GM19455 (cell line): ENCODE results near the gene H19.

ENCODE experiments used
- ATAC-seq: cut with Tn5 transposase; IDR thresholded peaks from one replicate; pipeline ENCODE4 v1.9.1; 2021; ENCODE audit not compliant: unreplicated experiment

The H19 gene

DNA sequence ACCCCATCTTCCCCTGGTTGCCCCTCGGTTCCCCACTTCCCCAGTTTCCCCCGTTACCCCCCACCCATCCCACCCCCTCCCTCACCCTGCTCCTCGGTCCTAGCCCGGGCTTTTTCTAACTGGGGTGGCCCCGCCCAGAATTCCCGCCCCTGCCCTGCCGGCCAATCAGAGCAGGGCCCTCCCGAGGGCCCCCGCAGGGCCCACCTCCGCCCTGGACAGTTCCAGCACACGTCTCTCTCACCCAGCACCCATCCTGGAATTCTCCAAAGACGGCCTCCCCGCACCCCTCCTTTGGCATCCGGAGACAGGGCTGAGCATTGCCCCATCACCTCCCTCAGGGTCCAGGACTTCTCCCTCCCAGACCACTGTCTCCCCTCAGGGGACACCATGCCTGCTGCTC, at the start of gene H19:
Gene H19, minus strand, starts transcription at position 88 of the 400 bp plus-strand sequence.
- ATAC-seq, result no peak

- ATAC-seq, result no peak
Observed at GRCh38 chr11:2041963-2042362, 44.3 kb upstream of the H19 start.

- ATAC-seq, result no peak
Observed at GRCh38 chr11:2041153-2041552, 43.5 kb upstream of the H19 start.

- no peak for ATAC-seq
Observed at GRCh38 chr11:2039198-2039759, 41.6 kb upstream of the H19 start.

DNA sequence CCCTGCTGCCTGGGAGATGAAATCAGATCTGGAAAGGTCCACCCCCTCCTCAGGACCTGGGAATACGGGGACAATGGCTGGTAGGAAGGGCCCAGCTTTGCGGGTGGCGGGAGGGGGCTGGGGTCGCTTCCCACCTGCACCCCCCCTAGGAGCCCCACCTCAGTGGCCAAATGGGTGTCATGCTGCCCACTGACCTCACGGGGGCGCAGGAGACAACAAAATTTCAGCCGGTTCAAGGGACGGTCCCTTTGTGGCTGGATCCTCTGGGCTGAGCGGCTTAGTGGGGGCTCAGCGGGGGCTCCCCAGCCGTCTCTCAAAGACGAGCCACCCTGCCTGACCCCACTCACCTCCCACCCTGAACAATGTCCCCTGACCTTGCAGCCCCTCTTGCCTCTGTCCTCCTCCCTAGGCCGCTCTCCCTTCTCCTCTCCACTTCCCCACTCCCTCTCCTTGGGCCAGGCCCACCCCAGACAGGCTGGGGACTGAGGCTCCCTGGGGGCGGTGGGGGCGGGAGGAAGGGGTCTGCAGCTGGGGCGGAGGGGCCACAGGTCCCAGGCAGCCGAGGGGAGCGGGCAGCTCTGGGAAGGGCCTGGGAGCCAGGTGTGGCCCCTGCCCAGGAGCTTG, 39.3 kb upstream of the H19 start:
- no peak for ATAC-seq

- no peak for ATAC-seq
Observed at GRCh38 chr11:2035382-2035781, 37.7 kb upstream of the H19 start.

GRCh38 chr11:2031058-2031457, 33.4 kb upstream of the H19 start:
- ATAC-seq, result no peak

DNA sequence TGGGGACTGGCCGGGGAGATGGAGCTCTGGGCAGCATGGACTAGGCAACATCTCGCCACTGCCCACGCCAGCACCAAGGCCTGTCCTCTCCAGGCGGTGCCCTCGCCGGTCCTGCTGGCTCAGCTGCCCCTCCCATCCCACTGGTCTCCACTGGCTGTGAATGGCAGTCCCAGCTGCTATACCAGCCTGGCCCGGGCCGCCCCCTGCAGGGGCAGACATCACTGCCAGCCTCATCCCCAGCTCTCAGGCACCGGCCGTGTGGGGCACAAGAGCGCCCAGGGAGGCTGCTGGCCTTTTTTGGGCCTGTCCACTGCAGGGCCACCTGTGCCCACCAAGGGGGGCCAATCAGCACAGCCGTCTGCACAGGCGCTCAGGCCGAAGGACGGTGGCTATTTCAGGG, 30.1 kb upstream of the H19 start:
- no peak for ATAC-seq

GRCh38 chr11:2015025-2015424, 17.4 kb upstream of the H19 start:
- no peak for ATAC-seq

DNA sequence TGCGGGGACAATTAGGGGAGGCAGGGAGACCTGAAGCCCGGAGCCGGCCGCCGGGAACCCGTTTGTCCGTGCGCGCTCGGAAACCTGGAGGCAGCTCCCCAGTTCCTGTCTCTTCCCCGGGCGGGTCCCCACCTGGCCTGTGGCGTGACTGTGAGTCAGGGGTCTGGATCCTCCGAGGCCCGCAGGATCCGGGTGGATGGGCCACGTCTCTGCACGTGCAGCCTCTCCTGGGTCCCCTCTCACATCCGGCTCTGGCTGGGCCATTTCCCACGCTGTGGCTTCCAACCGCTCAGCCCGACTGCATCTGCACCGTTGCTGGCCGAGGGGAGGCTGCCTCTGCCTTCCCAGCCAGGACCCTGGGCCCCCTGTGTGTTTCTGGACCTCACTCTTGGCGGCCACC, 14.8 kb upstream of the H19 start:
- no peak for ATAC-seq

- ATAC-seq, result no peak
Observed at GRCh38 chr11:2004466-2004865, 6.8 kb upstream of the H19 start.

DNA sequence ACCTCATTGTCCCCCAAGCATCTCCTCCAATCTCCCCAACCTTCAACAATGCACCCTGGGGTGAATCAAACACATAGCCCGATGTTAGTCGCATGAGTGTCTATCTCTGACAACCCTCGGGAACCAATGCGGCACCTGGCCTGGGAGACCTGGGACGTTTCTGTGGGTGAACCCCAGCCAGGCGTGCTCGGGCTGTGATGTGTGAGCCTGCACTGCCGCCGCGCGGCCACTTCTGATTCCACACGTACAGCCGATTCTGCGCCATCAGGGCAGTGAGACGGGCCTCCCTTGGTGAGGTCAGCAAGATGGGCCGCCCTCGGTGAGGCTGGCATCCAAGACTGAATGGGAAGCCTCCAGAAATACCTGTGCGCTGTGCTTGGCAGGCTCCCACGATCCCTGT, 5.2 kb upstream of the H19 start:
- ATAC-seq, result no peak

DNA sequence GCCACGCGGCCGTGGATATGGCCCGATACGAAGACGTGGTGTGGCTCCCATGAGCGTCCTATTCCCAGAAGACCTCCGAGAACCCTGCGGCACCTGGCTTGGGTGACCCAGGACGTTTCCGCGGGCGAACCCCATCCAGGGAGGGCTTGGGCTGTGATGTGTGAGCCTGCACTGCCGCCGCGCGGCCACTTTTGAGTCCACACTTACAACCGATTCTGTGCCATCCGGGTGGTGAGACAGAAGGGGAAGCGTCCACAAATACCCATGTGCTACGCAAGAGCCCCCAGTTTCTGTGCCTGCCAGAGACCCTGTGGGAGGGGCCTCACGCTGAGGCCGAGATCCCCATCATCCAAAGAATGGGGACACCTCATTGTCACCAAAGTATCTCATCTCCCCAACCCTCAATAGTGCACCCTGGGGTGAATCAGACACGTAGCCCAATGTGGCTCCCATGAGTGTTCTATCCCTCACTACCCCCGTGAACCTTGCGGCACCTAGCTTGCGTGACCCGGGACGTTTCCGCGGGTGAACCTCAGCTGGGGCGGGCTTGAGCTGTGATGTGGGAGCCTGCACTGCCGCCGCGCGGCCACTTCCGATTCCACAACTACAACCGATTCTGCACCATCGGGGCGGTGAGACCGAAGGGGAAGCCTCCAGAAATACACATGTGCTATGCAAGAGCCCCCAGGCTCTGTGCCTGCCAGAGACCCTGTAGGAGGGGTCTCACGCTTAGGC, 4.6 kb upstream of the H19 start:
- ATAC-seq, result no peak

GRCh38 chr11:1998861-1999260, 1.2 kb upstream of the H19 start:
- no peak for ATAC-seq

GRCh38 chr11:1998290-1998689, 648 bp upstream of the H19 start:
- ATAC-seq, result no peak

DNA sequence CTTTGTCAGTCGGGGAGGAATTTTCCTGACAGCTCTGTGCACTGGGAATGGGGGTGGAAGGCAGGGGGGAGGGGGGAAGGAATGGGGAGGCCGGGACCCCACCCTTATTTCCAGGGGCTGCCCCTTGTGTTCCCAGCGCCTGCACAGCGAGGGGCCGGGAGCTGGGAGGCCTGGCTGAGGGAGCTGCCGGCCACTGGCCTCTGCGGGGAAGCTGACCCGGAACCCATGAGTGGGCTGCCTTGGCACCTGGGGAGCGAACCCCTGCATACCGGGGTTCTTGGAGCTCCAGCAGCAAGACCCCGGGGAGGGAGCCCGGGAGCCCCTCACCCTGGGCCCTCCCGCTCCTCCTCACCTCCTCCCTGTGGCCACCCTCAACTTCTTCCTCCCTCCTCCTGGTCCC, 3.5 kb downstream of the H19 start:
- ATAC-seq, result no peak

GRCh38 chr11:1992111-1992510, 5.5 kb downstream of the H19 start:
- no peak for ATAC-seq

DNA sequence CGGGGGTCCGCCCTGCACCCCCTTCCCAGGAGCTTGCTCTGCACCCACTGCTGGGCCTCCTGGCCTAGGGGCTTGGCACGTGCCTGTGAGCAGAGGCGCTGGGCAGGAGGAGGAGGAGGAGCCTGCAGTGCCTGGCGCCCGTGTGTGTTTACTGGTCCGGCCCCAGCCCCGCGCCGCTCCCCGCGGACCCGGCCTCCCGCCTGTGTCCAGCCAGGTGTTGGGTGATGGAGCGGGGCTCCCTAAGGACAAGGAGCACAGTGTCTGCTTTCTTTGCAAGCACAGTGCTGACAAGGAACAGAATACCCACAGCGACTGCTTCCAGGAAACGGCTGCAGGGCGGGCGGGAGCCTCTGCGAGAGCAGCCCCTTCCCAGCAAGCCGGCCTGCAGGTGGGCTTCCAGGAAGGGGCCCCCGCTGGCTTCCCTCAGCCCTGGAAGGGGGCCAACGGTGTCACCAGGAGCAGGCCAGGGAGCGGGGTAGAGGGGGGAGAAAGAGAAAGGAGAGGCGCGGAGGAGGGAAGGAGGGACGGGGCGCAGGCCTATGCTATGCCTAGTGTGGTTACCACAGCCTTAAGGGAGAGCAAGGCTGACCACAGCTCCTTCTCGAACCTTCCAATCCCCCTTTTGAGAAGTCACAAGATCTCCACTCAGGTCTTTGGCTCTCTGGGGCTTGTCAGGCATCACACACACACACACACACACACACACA, 6.6 kb downstream of the H19 start:
- no peak for ATAC-seq

- ATAC-seq, result no peak
Observed at GRCh38 chr11:1989953-1990352, 7.7 kb downstream of the H19 start.

- no peak for ATAC-seq
Observed at GRCh38 chr11:1988667-1989317, 8.8 kb downstream of the H19 start.

- ATAC-seq, result no peak
Observed at GRCh38 chr11:1988174-1988573, 9.5 kb downstream of the H19 start.
